B cell (primary cell): Measurements from ENCODE around the gene DSN1.

ENCODE experiments used
- CTCF ChIP-seq: fragments of 200-600 bp; IDR thresholded peaks from one replicate; pipeline ENCODE4 v1.8.0; 2022; ENCODE audit warnings: antibody characterized with exemption, mild to moderate bottlenecking
- EZH2 ChIP-seq: IDR thresholded peaks from 2 replicates; pipeline ENCODE4 v1.6.1; 2012; ENCODE audit warnings: borderline replicate concordance, low read depth, mild to moderate bottlenecking, moderate library complexity, low read length; ENCODE audit not compliant: insufficient read depth, poor library complexity, severe bottlenecking

- TF ChIP-seq CTCF (no peak), EZH2 (no peak)
Observed at GRCh38 chr20:36712775-36713174, 60.8 kb downstream of the DSN1 start.
